NCI-H187 treated with DMSO at 0.1 percent for 48 hours (cell line): Measurements from ENCODE around the gene RALGAPA1.
A peak's percentile ranks its signal among the peaks of the same experiment; 100 is the strongest.
"Not testable (repeated sequence)": the region's sequence is repeated elsewhere in the genome, so short reads cannot be mapped to it uniquely, and the experiment has no call there.

Experiments
- DNase-seq: peaks from one replicate; lab custom pipeline; 2025; lab: John Stamatoyannopoulos, UW

The RALGAPA1 gene

GRCh38 chr14:35699791-35700444 is 109.2 kb downstream of the RALGAPA1 start:
- no peak for DNase-seq

GRCh38 chr14:35696575-35696974 is 112.5 kb downstream of the RALGAPA1 start:
- no peak for DNase-seq

- DNase-seq, result no peak
Observed at GRCh38 chr14:35696119-35696518, 113.0 kb downstream of the RALGAPA1 start.

- no peak for DNase-seq
Observed at GRCh38 chr14:35695647-35696046, 113.4 kb downstream of the RALGAPA1 start.

GRCh38 chr14:35695072-35695471 is 114.0 kb downstream of the RALGAPA1 start:
- DNase-seq, result no peak

GRCh38 chr14:35689000-35689460 is 120.1 kb downstream of the RALGAPA1 start:
- DNase-seq, result no peak

- DNase-seq, result no peak
Observed at GRCh38 chr14:35688126-35688826, 120.8 kb downstream of the RALGAPA1 start.

- peak; percentile 5 for DNase-seq
Observed at GRCh38 chr14:35687335-35687939, 121.7 kb downstream of the RALGAPA1 start.

- DNase-seq, result not testable (repeated sequence)
Observed at GRCh38 chr14:35683688-35684087, 125.4 kb downstream of the RALGAPA1 start.

- DNase-seq, result no peak
Observed at GRCh38 chr14:35682802-35683201, 126.3 kb downstream of the RALGAPA1 start.

GRCh38 chr14:35678403-35679028 is 130.6 kb downstream of the RALGAPA1 start:
- no peak for DNase-seq

GRCh38 chr14:35669782-35670181 is 139.3 kb downstream of the RALGAPA1 start:
- no peak for DNase-seq

GRCh38 chr14:35666429-35667043 is 142.6 kb downstream of the RALGAPA1 start:
- no peak for DNase-seq

GRCh38 chr14:35661875-35662274 is 147.2 kb downstream of the RALGAPA1 start:
- no peak for DNase-seq

GRCh38 chr14:35653045-35653444 is 156.1 kb downstream of the RALGAPA1 start:
- no peak for DNase-seq

- DNase-seq, result no peak
Observed at GRCh38 chr14:35643513-35643912, 165.6 kb downstream of the RALGAPA1 start.

GRCh38 chr14:35637851-35638250 is 171.2 kb downstream of the RALGAPA1 start:
- no peak for DNase-seq

GRCh38 chr14:35637269-35637668 is 171.8 kb downstream of the RALGAPA1 start:
- DNase-seq, result no peak

- DNase-seq, result no peak
Observed at GRCh38 chr14:35632676-35633075, 176.4 kb downstream of the RALGAPA1 start.

GRCh38 chr14:35632271-35632670 is 176.8 kb downstream of the RALGAPA1 start:
- DNase-seq, result no peak

GRCh38 chr14:35631071-35631805 is 177.9 kb downstream of the RALGAPA1 start:
- no peak for DNase-seq

- no peak for DNase-seq
Observed at GRCh38 chr14:35628989-35629388, 180.1 kb downstream of the RALGAPA1 start.
